GM11168 (cell line): Measurements from ENCODE around the gene ELAC1.
"Not testable (repeated sequence)": the region's sequence is repeated elsewhere in the genome, so short reads cannot be mapped to it uniquely, and the experiment has no call there.

Source experiments
- in situ Hi-C: fragments of 300-500 bp; cut with MboI; formaldehyde crosslinking; loops from one replicate; pipeline ENCODE4 v1.12.0; 2022; ENCODE audit warnings: low sequenced_read_pairs; ENCODE audit not compliant: unreplicated experiment

Gene ELAC1

GRCh38 chr18:50970006-50970405 is 2.2 kb downstream of the ELAC1 start:
- in situ Hi-C loops = no loop called here

GRCh38 chr18:50972404-50972803 is 4.6 kb downstream of the ELAC1 start:
- in situ Hi-C loops = not testable (repeated sequence)

GRCh38 chr18:50973367-50974126 is 5.7 kb downstream of the ELAC1 start:
- in situ Hi-C loops = no loop called here

- in situ Hi-C loops = no loop called here
These were observed 9.4 kb downstream of the ELAC1 start for GRCh38 chr18:50977037-50977760.

- in situ Hi-C loops = no loop called here
These were observed 13.5 kb downstream of the ELAC1 start for GRCh38 chr18:50981381-50981780.

- in situ Hi-C loops = no loop called here
These were observed 14.4 kb downstream of the ELAC1 start for GRCh38 chr18:50982086-50982801.

GRCh38 chr18:50982802-50983179 is 15.0 kb downstream of the ELAC1 start:
- in situ Hi-C loops = no loop called here

GRCh38 chr18:50986360-50987087 is 18.7 kb downstream of the ELAC1 start:
- in situ Hi-C loops = no loop called here

GRCh38 chr18:50987261-50987660 is 19.4 kb downstream of the ELAC1 start:
- in situ Hi-C loops = no loop called here

- in situ Hi-C loops = no loop called here
These were observed 21.9 kb downstream of the ELAC1 start for GRCh38 chr18:50989711-50990110.

- in situ Hi-C loops = no loop called here
These were observed 24.5 kb downstream of the ELAC1 start for GRCh38 chr18:50992351-50992762.

GRCh38 chr18:50994031-50994430 is 26.2 kb downstream of the ELAC1 start:
- in situ Hi-C loops = no loop called here

- in situ Hi-C loops = not testable (repeated sequence)
These were observed 35.3 kb downstream of the ELAC1 start for GRCh38 chr18:51003174-51003573.

- in situ Hi-C loops = no loop called here
These were observed 38.4 kb downstream of the ELAC1 start for GRCh38 chr18:51006061-51006818.

GRCh38 chr18:51006948-51007789 is 39.3 kb downstream of the ELAC1 start:
- in situ Hi-C loops = no loop called here

GRCh38 chr18:51007790-51008139 is 39.9 kb downstream of the ELAC1 start:
- in situ Hi-C loops = no loop called here

- in situ Hi-C loops = no loop called here
These were observed 41.2 kb downstream of the ELAC1 start for GRCh38 chr18:51009072-51009471.

GRCh38 chr18:51010218-51010617 is 42.4 kb downstream of the ELAC1 start:
- in situ Hi-C loops = no loop called here

- in situ Hi-C loops = no loop called here
These were observed 43.9 kb downstream of the ELAC1 start for GRCh38 chr18:51011709-51012108.
